Neural progenitor cell (in vitro differentiated cells): ENCODE measurements around the gene CEP55. TPM values are rescaled to one million over a fixed set of nuclear protein-coding genes. Genes with fewer than 3 reads are reported as not detected.
A peak's percentile ranks its signal among the peaks of the same experiment; 100 is the strongest.

Experiments
- DNase-seq: peaks from one replicate; pipeline ENCODE4 v3.0.0-alpha.2; 2016; ENCODE audit warnings: low spot score
- H2AFZ ChIP-seq: fragments of 200-600 bp; sonication (generic); replicated peaks from 2 replicates; pipeline ENCODE4 v1.6.1; 2016; ENCODE audit warnings: antibody characterized with exemption
- H3F3A ChIP-seq: fragments of 200-600 bp; sonication (generic); 2 replicates; pipeline ENCODE4 v1.6.1; 2016; ENCODE audit warnings: antibody characterized with exemption, low read depth
- H3K27ac ChIP-seq: fragments of 200-600 bp; sonication (generic); 2 replicates; pipeline ENCODE4 v1.5.1; 2016; ENCODE audit warnings: mild to moderate bottlenecking
- H3K27me3 ChIP-seq: fragments of 200-600 bp; sonication (generic); 2 replicates; pipeline ENCODE4 v1.6.1; 2016; ENCODE audit warnings: mild to moderate bottlenecking, moderate library complexity
- H3K36me3 ChIP-seq: fragments of 200-600 bp; sonication (generic); 2 replicates; pipeline ENCODE4 v1.5.1; 2016
- H3K4me1 ChIP-seq: fragments of 200-600 bp; sonication (generic); 2 replicates; pipeline ENCODE4 v1.6.1; 2016; ENCODE audit warnings: mixed run types
- H3K4me2 ChIP-seq: fragments of 200-600 bp; sonication (generic); 2 replicates; pipeline ENCODE4 v1.6.1; 2016
- H3K4me3 ChIP-seq: fragments of 200-600 bp; sonication (generic); 2 replicates; pipeline ENCODE4 v1.5.1; 2016
- H3K79me2 ChIP-seq: fragments of 200-600 bp; sonication (generic); 2 replicates; pipeline ENCODE4 v1.6.1; 2016; ENCODE audit warnings: low read depth
- H3K9ac ChIP-seq: fragments of 200-600 bp; sonication (generic); 2 replicates; pipeline ENCODE4 v1.6.1; 2016
- H3K9me3 ChIP-seq: fragments of 200-600 bp; sonication (generic); 2 replicates; pipeline ENCODE4 v1.5.1; 2016; ENCODE audit warnings: low read depth
- H4K20me1 ChIP-seq: fragments of 200-600 bp; sonication (generic); 2 replicates; pipeline ENCODE4 v1.6.1; 2016; ENCODE audit warnings: low read depth
- H3K27ac Mint-ChIP-seq: 3 replicates; pipeline ENCODE4 v1.8.0; 2021; ENCODE audit warnings: mixed read lengths
- H3K27me3 Mint-ChIP-seq: 2 replicates; pipeline ENCODE4 v1.8.0; 2022; ENCODE audit warnings: low read depth, mild to moderate bottlenecking, inconsistent platforms, moderate library complexity, mixed read lengths; ENCODE audit not compliant: insufficient read depth
- H3K36me3 Mint-ChIP-seq: 3 replicates; pipeline ENCODE4 v1.8.0; 2021; ENCODE audit warnings: mixed read lengths
- H3K4me1 Mint-ChIP-seq: 3 replicates; pipeline ENCODE4 v1.8.0; 2021; ENCODE audit warnings: mixed read lengths
- H3K4me3 Mint-ChIP-seq: 3 replicates; pipeline ENCODE4 v1.8.0; 2021; ENCODE audit warnings: mild to moderate bottlenecking, moderate library complexity, mixed read lengths
- H3K9me3 Mint-ChIP-seq: 3 replicates; pipeline ENCODE4 v1.8.0; 2020; ENCODE audit warnings: mixed read lengths
- CTCF ChIP-seq: fragments of 200-600 bp; sonication (generic); IDR thresholded peaks from 2 replicates; pipeline ENCODE4 v1.5.1; 2017; ENCODE audit warnings: antibody characterized with exemption, mild to moderate bottlenecking
- EZH2 ChIP-seq: fragments of 200-600 bp; sonication (generic); IDR thresholded peaks from 2 replicates; pipeline ENCODE4 v1.6.1; 2017; ENCODE audit warnings: antibody characterized with exemption, mild to moderate bottlenecking, moderate library complexity
- EZH2phosphoT487 ChIP-seq: fragments of 200-600 bp; sonication (generic); IDR thresholded peaks from 2 replicates; pipeline ENCODE4 v1.6.1; 2017; ENCODE audit warnings: antibody characterized with exemption
- total RNA-seq: library from RNA; depleted of rRNA; stranded (reverse); fragments of >200 nt; gene quantifications from 2 replicates; pipeline ENCODE4 v1.2.3, GENCODE V29; 2015; ENCODE audit warnings: low replicate concordance

Gene CEP55
- total RNA-seq, 1 donor from 2014 or later = 57.7 TPM

- no peaks in the 10 kb centered on the region for H3K27me3 Mint-ChIP-seq
- Histone ChIP-seq H3K36me3 (no peaks in the 10 kb centered on the region), H3K9ac (no peak overlapping the region), H3K27me3 (no peaks in the 10 kb centered on the region), H3K79me2 (no peaks in the 10 kb centered on the region), H4K20me1 (no peaks in the 10 kb centered on the region), H3K4me2 (no peak overlapping the region), H3K9me3 (no peaks in the 10 kb centered on the region), H3K4me1 (peaks cover 5% of the 10 kb centered on the region), H2AFZ (peak overlapping the region; percentile 68), H3K27ac (no peak overlapping the region), H3F3A (no peaks in the 10 kb centered on the region), H3K4me3 (no peak overlapping the region)
- no peak for DNase-seq
- H3K36me3 Mint-ChIP-seq = no peaks in the 10 kb centered on the region
- H3K27ac Mint-ChIP-seq = no peak overlapping the region
- no peak overlapping the region for H3K4me3 Mint-ChIP-seq
- H3K9me3 Mint-ChIP-seq = peaks cover 4% of the 10 kb centered on the region
- TF ChIP-seq EZH2phosphoT487 (no peak), CTCF (no peak), EZH2 (no peak)
- H3K4me1 Mint-ChIP-seq = peaks cover 31% of the 10 kb centered on the region
Measured at GRCh38 chr10:93473161-93473560, 23.3 kb upstream of the CEP55 start.

- H3K27ac ChIP-seq = no peak overlapping the region
- H3K27me3 Mint-ChIP-seq = no peaks in the 10 kb centered on the region
- TF ChIP-seq CTCF (no peak), EZH2phosphoT487 (no peak), EZH2 (no peak)
- no peaks in the 10 kb centered on the region for H3K9me3 ChIP-seq
- H3K4me1 Mint-ChIP-seq = peaks cover 24% of the 10 kb centered on the region
- H3K36me3 ChIP-seq = no peaks in the 10 kb centered on the region
- peak overlapping the region; percentile 47 for H3K27ac Mint-ChIP-seq
- H3K9me3 Mint-ChIP-seq = peaks cover 3% of the 10 kb centered on the region
- H3K36me3 Mint-ChIP-seq = no peaks in the 10 kb centered on the region
- H4K20me1 ChIP-seq = no peaks in the 10 kb centered on the region
- H3K4me3 Mint-ChIP-seq = no peak overlapping the region
- no peak for DNase-seq
- H3K79me2 ChIP-seq = no peaks in the 10 kb centered on the region
- no peaks in the 10 kb centered on the region for H3F3A ChIP-seq
- no peak overlapping the region for H3K4me3 ChIP-seq
- H3K9ac ChIP-seq = no peak overlapping the region
- peaks cover 5% of the 10 kb centered on the region for H3K4me1 ChIP-seq
- no peak overlapping the region for H3K4me2 ChIP-seq
- H3K27me3 ChIP-seq = no peaks in the 10 kb centered on the region
- peak overlapping the region; percentile 68 for H2AFZ ChIP-seq
Measured at GRCh38 chr10:93473804-93474472, 22.5 kb upstream of the CEP55 start.

- Histone ChIP-seq H3F3A (no peaks in the 10 kb centered on the region), H2AFZ (no peak overlapping the region), H3K9ac (no peak overlapping the region), H3K36me3 (no peaks in the 10 kb centered on the region), H3K9me3 (no peaks in the 10 kb centered on the region), H3K27me3 (no peaks in the 10 kb centered on the region), H3K79me2 (no peaks in the 10 kb centered on the region), H3K27ac (no peak overlapping the region), H3K4me3 (no peak overlapping the region), H3K4me1 (peaks cover 5% of the 10 kb centered on the region), H4K20me1 (no peaks in the 10 kb centered on the region), H3K4me2 (no peak overlapping the region)
- DNase-seq = no peak
- Mint-ChIP-seq H3K36me3 (no peaks in the 10 kb centered on the region), H3K4me3 (no peak overlapping the region), H3K27me3 (no peaks in the 10 kb centered on the region), H3K4me1 (peaks cover 27% of the 10 kb centered on the region), H3K9me3 (peaks cover 3% of the 10 kb centered on the region), H3K27ac (no peak overlapping the region)
- no peak for TF ChIP-seq EZH2
- no peak for TF ChIP-seq CTCF
- TF ChIP-seq EZH2phosphoT487 = no peak
Measured at GRCh38 chr10:93475227-93475626, 21.2 kb upstream of the CEP55 start.
